Small intestine (tissue), 7 donors: ENCODE measurements around the gene SPNS1. TPM values are rescaled to one million over a fixed set of nuclear protein-coding genes. Genes with fewer than 3 reads are reported as not detected.

Experiments used
- DNase-seq, 2 donors: peaks; one replicate each; pipeline versions ENCODE4 v3.0.0 to v3.0.0-alpha.2; 2013
- FAIRE-seq: peaks from 2 replicates; lab custom pipeline; 2012; peaks lifted over from hg19 to GRCh38; lab: Jason Lieb, UNC
- H3K27ac ChIP-seq, 3 donors: one replicate each; pipeline ENCODE4 v1.5.1; 2013; ENCODE audit warnings: low read length in 2 of 3, mild to moderate bottlenecking in 2 of 3, control low read depth in 1 of 3, inconsistent platforms in 1 of 3, low read depth in 1 of 3, moderate library complexity in 1 of 3
- H3K27me3 ChIP-seq, 3 donors: one replicate each; pipeline ENCODE4 v1.6.1; 2013; ENCODE audit warnings: low read length in 3 of 3, inconsistent platforms in 1 of 3; ENCODE audit not compliant: control insufficient read depth in 3 of 3, insufficient read depth in 3 of 3
- H3K36me3 ChIP-seq, 3 donors: one replicate each; pipeline ENCODE4 v1.6.1; 2013; ENCODE audit warnings: low read length in 3 of 3, inconsistent platforms in 1 of 3, low read depth in 1 of 3, mild to moderate bottlenecking in 1 of 3, moderate library complexity in 1 of 3; ENCODE audit not compliant: control insufficient read depth in 3 of 3, insufficient read depth in 2 of 3
- H3K4me1 ChIP-seq, 3 donors: one replicate each; pipeline ENCODE4 v1.6.1; 2013; ENCODE audit warnings: low read length in 2 of 3, inconsistent platforms in 1 of 3, low read depth in 1 of 3, mild to moderate bottlenecking in 1 of 3, moderate library complexity in 1 of 3; ENCODE audit not compliant: control insufficient read depth in 3 of 3, insufficient read depth in 2 of 3
- H3K4me3 ChIP-seq, 3 donors: one replicate each; pipeline ENCODE4 v1.5.1; 2013; ENCODE audit warnings: low read length in 3 of 3, control low read depth in 1 of 3, inconsistent platforms in 1 of 3, low read depth in 1 of 3, mild to moderate bottlenecking in 1 of 3, moderate library complexity in 1 of 3
- H3K9me3 ChIP-seq, 2 donors: one replicate each; pipeline ENCODE4 v1.6.1; 2013; ENCODE audit warnings: low read depth in 1 of 2, low read length in 1 of 2; ENCODE audit not compliant: control insufficient read depth in 2 of 2, insufficient read depth in 1 of 2
- WGBS, 3 donors: extraction: QIAGEN DNeasy Blood & Tissue Kit; methylation state at CpG; one replicate each; pipeline ENCODE4 v1.1.7; 2013; 5-methylcytosine and 5-hydroxymethylcytosine counted together
- polyA plus RNA-seq, 4 donors: library from polyadenylated mRNA; stranded (reverse) in 3 of 4; unstranded in 1 of 4; fragments of 200-250 nt in 3 of 4; fragments of 120-200 nt in 1 of 4; gene quantifications; one replicate each; pipeline versions ENCODE4 v1.2.1 to v1.2.3, GENCODE V29; 2013
- donor health status: healthy with polysubstance abuse.
- donor health status: control.
- donor health status: control.
- donor health status: Bipolar disorder and iron deficiency.
- donor health status: healthy.

Gene SPNS1
- polyA plus RNA-seq, 4 donors = 41.7 to 68.8 (median 59.1) TPM

- peak within 1 kb of the TSS in 1 of 3 donors; percentile 17 for H3K4me3 ChIP-seq
- H3K27me3 ChIP-seq = no peaks in the 10 kb centered on the region
- H3K4me1 ChIP-seq = peaks cover 0 to 4% (median 2%) of the 10 kb centered on the region in 3 donors
- DNase-seq = no peak
- H3K27ac ChIP-seq = no peak within 1 kb of the TSS
- H3K36me3 ChIP-seq = no peaks in the 10 kb centered on the region
- no peak for FAIRE-seq
- 89 to 93% (median 91%) methylated on average over 9 to 10 of the region's 10 CpGs for WGBS, 3 donors
- H3K9me3 ChIP-seq = no peaks in the 10 kb centered on the region
These were observed 42.8 kb upstream of the SPNS1 start, which contains the start of gene CD19 for GRCh38 chr16:28931801-28932225. TSS of gene CD19 (plus strand) at chr16:28931971. CDS start at chr16:28932001, 30 bp downstream.

DNA sequence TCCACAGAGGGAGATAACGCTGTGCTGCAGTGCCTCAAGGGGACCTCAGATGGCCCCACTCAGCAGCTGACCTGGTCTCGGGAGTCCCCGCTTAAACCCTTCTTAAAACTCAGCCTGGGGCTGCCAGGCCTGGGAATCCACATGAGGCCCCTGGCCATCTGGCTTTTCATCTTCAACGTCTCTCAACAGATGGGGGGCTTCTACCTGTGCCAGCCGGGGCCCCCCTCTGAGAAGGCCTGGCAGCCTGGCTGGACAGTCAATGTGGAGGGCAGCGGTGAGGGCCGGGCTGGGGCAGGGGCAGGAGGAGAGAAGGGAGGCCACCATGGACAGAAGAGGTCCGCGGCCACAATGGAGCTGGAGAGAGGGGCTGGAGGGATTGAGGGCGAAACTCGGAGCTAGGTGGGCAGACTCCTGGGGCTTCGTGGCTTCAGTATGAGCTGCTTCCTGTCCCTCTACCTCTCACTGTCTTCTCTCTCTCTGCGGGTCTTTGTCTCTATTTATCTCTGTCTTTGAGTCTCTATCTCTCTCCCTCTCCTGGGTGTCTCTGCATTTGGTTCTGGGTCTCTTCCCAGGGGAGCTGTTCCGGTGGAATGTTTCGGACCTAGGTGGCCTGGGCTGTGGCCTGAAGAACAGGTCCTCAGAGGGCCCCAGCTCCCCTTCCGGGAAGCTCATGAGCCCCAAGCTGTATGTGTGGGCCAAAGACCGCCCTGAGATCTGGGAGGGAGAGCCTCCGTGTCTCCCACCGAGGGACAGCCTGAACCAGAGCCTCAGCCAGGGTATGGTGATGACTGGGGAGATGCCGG, 42.0 kb upstream of the SPNS1 start:
- H3K27me3 ChIP-seq = no peaks in the 10 kb centered on the region
- no peak for FAIRE-seq
- H3K4me1 ChIP-seq = peaks cover 0 to 4% (median 2%) of the 10 kb centered on the region in 3 donors
- no peak for DNase-seq
- WGBS, 3 donors = 86 to 93% (median 89%) methylated on average over 19 to 20 of the region's 20 CpGs
- no peaks in the 10 kb centered on the region for H3K36me3 ChIP-seq
- no peaks in the 10 kb centered on the region for H3K9me3 ChIP-seq
- no peak overlapping the region for H3K27ac ChIP-seq
- peak overlapping the region in 1 of 3 donors; percentile 17 for H3K4me3 ChIP-seq

DNA sequence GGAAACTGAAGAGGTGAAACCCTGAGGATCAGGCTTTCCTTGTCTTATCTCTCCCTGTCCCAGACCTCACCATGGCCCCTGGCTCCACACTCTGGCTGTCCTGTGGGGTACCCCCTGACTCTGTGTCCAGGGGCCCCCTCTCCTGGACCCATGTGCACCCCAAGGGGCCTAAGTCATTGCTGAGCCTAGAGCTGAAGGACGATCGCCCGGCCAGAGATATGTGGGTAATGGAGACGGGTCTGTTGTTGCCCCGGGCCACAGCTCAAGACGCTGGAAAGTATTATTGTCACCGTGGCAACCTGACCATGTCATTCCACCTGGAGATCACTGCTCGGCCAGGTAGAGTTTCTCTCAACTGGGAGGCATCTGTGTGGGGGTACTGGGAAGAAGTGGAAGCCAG, 41.4 kb upstream of the SPNS1 start:
- 78 to 84% (median 82%) methylated on average over 8 of the region's 8 CpGs for WGBS, 3 donors
- peaks cover 0 to 4% (median 2%) of the 10 kb centered on the region in 3 donors for H3K4me1 ChIP-seq
- no peak for FAIRE-seq
- H3K9me3 ChIP-seq = no peaks in the 10 kb centered on the region
- no peak overlapping the region for H3K4me3 ChIP-seq
- no peak for DNase-seq
- no peak overlapping the region for H3K27ac ChIP-seq
- no peaks in the 10 kb centered on the region for H3K27me3 ChIP-seq
- no peaks in the 10 kb centered on the region for H3K36me3 ChIP-seq

DNA sequence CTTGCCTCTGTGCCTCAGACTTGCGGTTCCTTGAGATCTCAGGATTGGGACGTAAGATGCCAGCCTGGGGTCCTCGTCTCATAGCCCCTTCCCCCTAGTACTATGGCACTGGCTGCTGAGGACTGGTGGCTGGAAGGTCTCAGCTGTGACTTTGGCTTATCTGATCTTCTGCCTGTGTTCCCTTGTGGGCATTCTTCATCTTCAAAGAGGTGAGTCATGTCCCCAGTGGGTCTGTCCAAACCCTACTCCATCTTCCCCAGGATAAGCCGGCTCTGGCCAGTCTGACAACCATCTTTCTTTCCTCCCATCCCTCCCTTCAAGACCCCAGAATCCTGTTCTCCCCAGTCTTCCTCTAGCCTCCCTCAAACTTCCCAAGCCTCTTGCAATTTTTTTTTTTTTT, 39.2 kb upstream of the SPNS1 start:
- Histone ChIP-seq H3K27ac (no peak overlapping the region), H3K9me3 (no peaks in the 10 kb centered on the region), H3K36me3 (no peaks in the 10 kb centered on the region), H3K27me3 (no peaks in the 10 kb centered on the region), H3K4me3 (no peak overlapping the region), H3K4me1 (peaks cover 0 to 4% (median 2%) of the 10 kb centered on the region in 3 donors)
- DNase-seq (no peak), FAIRE-seq (no peak)
- WGBS, 3 donors = 94 to 95% (median 94%) methylated on average over 4 of the region's 4 CpGs

DNA sequence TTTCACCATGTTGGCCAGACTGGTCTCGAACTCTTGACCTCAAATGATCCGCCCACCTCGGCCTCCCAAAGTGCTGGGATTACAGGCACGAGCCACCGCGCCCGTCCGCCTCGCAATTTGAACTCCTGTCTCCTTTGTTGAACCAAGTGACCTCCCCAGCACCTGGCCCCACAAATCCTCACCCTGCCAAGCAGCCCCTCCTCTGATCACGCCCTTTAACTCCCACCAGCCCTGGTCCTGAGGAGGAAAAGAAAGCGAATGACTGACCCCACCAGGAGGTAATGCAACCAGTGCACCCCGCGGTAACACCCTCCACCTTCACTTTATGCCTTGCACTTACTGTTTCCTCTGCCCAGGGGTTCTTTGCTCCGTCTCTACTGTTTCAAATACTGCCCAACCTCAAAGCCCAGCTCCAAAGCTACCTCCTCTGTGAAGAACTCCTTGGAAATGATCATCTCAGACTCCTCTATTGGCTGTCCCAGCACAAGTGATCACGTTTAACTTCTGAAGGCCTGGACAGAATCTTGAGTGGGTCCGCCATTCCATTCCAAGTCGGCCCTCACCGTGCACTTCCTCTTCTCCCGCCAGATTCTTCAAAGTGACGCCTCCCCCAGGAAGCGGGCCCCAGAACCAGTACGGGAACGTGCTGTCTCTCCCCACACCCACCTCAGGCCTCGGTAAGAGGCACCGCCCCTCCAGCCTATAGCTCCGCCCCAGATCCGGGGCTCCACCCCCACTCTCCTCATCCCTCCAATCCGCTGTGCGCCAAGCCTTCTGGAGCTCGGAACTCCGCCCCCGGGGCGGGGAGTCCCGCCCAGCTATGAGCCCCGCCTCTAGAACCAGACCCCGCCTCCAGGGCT, 38.4 kb upstream of the SPNS1 start:
- Histone ChIP-seq H3K9me3 (no peaks in the 10 kb centered on the region), H3K36me3 (no peaks in the 10 kb centered on the region), H3K27me3 (no peaks in the 10 kb centered on the region), H3K4me1 (peaks cover 0 to 4% (median 2%) of the 10 kb centered on the region in 3 donors), H3K27ac (peak overlapping the region in 2 of 3 donors; percentile 20 to 69), H3K4me3 (peak overlapping the region in 2 of 3 donors; percentile 18 to 43)
- WGBS, 3 donors = 4 to 22% (median 12%) methylated on average over 34 to 36 of the region's 36 CpGs
- DNase-seq (peak; percentile 94 to 98), FAIRE-seq (no peak)

GRCh38 chr16:28936784-28937155, 37.8 kb upstream of the SPNS1 start:
- Histone ChIP-seq H3K36me3 (no peaks in the 10 kb centered on the region), H3K4me1 (peaks cover 0 to 4% (median 2%) of the 10 kb centered on the region in 3 donors), H3K27ac (no peak overlapping the region), H3K27me3 (no peaks in the 10 kb centered on the region), H3K9me3 (no peaks in the 10 kb centered on the region), H3K4me3 (no peak overlapping the region)
- no peak for FAIRE-seq
- DNase-seq = no peak
- 67 to 69% (median 69%) methylated on average over 26 of the region's 26 CpGs for WGBS, 3 donors

GRCh38 chr16:28937222-28937876, 37.2 kb upstream of the SPNS1 start:
- Histone ChIP-seq H3K27ac (no peak overlapping the region), H3K9me3 (no peaks in the 10 kb centered on the region), H3K36me3 (no peaks in the 10 kb centered on the region), H3K4me3 (no peak overlapping the region), H3K27me3 (no peaks in the 10 kb centered on the region), H3K4me1 (peaks cover 0 to 4% (median 2%) of the 10 kb centered on the region in 3 donors)
- WGBS, 3 donors = 69 to 77% (median 74%) methylated on average over 14 of the region's 14 CpGs
- FAIRE-seq (no peak), DNase-seq (no peak)

DNA sequence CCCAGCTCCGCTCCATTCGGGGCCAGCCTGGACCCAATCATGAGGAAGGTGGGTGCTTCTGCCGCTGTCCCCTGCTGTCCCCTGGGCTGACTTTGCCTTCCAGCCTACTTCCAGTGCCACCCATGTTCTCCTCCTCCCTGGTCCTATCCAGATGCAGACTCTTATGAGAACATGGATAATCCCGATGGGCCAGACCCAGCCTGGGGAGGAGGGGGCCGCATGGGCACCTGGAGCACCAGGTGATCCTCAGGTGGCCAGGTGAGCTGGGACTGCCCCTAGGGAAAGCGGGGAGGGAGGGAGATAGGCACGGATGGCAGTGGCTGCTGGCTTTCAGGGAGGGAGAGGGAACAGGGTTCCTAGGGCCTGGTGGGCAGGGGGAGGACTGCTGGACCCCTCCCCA, 35.9 kb upstream of the SPNS1 start:
- no peak for FAIRE-seq
- Histone ChIP-seq H3K27ac (no peak overlapping the region), H3K9me3 (no peaks in the 10 kb centered on the region), H3K36me3 (no peaks in the 10 kb centered on the region), H3K4me3 (no peak overlapping the region), H3K27me3 (no peaks in the 10 kb centered on the region), H3K4me1 (peaks cover 0 to 4% (median 2%) of the 10 kb centered on the region in 3 donors)
- DNase-seq = no peak
- 69 to 83% (median 80%) methylated on average over 6 to 7 of the region's 7 CpGs for WGBS, 3 donors
